ENCODE data around the gene NAGPA.

The NAGPA gene

GRCh38 chr16:5022521-5022920 is 11.2 kb downstream of the NAGPA start:
- no peak overlapping the region for H3K4me3 ChIP-seq (ENCODE audit: low read depth, low read length)
- TF ChIP-seq MYC (IDR thresholded peaks at IDR 0.05; ENCODE audit: low read depth, low read length) (no peak), CTCF (IDR thresholded peaks at IDR 0.05; ENCODE audit: low read depth, low read length) (no peak), POLR2A (IDR thresholded peaks at IDR 0.05; ENCODE audit: extremely low read depth, insufficient read length) (no peak), MAX (IDR thresholded peaks at IDR 0.05; ENCODE audit: low read depth, low read length) (no peak)
- DNase-seq (ENCODE audit: low read depth): no peak

GRCh38 chr16:5020551-5020950 is 13.2 kb downstream of the NAGPA start:
- H3K4me3 ChIP-seq (ENCODE audit: low read depth, low read length): no peak overlapping the region
- no peak for DNase-seq (ENCODE audit: low read depth)
- TF ChIP-seq CTCF (IDR thresholded peaks at IDR 0.05; ENCODE audit: low read depth, low read length) (no peak), MYC (IDR thresholded peaks at IDR 0.05; ENCODE audit: low read depth, low read length) (no peak), MAX (IDR thresholded peaks at IDR 0.05; ENCODE audit: low read depth, low read length) (no peak), POLR2A (IDR thresholded peaks at IDR 0.05; ENCODE audit: extremely low read depth, insufficient read length) (no peak)

- TF ChIP-seq MAX (IDR thresholded peaks at IDR 0.05; ENCODE audit: low read depth, low read length): no peak
- TF ChIP-seq POLR2A (IDR thresholded peaks at IDR 0.05; ENCODE audit: extremely low read depth, insufficient read length): no peak
- peak; percentile 6 for TF ChIP-seq CTCF (IDR thresholded peaks at IDR 0.05; ENCODE audit: low read depth, low read length)
- DNase-seq (ENCODE audit: low read depth): no peak
- no peak overlapping the region for H3K4me3 ChIP-seq (ENCODE audit: low read depth, low read length)
Observed at GRCh38 chr16:5019775-5020174, 14.0 kb downstream of the NAGPA start.

- no peak for DNase-seq (ENCODE audit: low read depth)
- no peak for TF ChIP-seq MAX (IDR thresholded peaks at IDR 0.05; ENCODE audit: low read depth, low read length)
- no peak for TF ChIP-seq POLR2A (IDR thresholded peaks at IDR 0.05; ENCODE audit: extremely low read depth, insufficient read length)
- TF ChIP-seq MYC (IDR thresholded peaks at IDR 0.05; ENCODE audit: low read depth, low read length): no peak
- no peak for TF ChIP-seq CTCF (IDR thresholded peaks at IDR 0.05; ENCODE audit: low read depth, low read length)
- no peak overlapping the region for H3K4me3 ChIP-seq (ENCODE audit: low read depth, low read length)
Observed at GRCh38 chr16:5018793-5019192, 14.9 kb downstream of the NAGPA start.

- no peak for DNase-seq (ENCODE audit: low read depth)
- H3K4me3 ChIP-seq (ENCODE audit: low read depth, low read length): no peak overlapping the region
- TF ChIP-seq MAX (IDR thresholded peaks at IDR 0.05; ENCODE audit: low read depth, low read length): no peak
- no peak for TF ChIP-seq MYC (IDR thresholded peaks at IDR 0.05; ENCODE audit: low read depth, low read length)
- no peak for TF ChIP-seq CTCF (IDR thresholded peaks at IDR 0.05; ENCODE audit: low read depth, low read length)
- no peak for TF ChIP-seq POLR2A (IDR thresholded peaks at IDR 0.05; ENCODE audit: extremely low read depth, insufficient read length)
Observed at GRCh38 chr16:5017678-5017969, 16.1 kb downstream of the NAGPA start.

Measured in NB4 (cell line).